ENCODE results near the gene IPMK. TPM values are rescaled to one million over a fixed set of nuclear protein-coding genes. Genes with fewer than 3 reads are reported as not detected.

Gene IPMK
- 5.7 TPM for total RNA-seq
- long read RNA-seq, full-length matches to known transcripts, result 6 of 6 reads
- long read RNA-seq, partial matches to known transcripts, result 0 of 6 reads
- long read RNA-seq, other reads (novel, unspliced or antisense), result 0 of 6 reads

DNA sequence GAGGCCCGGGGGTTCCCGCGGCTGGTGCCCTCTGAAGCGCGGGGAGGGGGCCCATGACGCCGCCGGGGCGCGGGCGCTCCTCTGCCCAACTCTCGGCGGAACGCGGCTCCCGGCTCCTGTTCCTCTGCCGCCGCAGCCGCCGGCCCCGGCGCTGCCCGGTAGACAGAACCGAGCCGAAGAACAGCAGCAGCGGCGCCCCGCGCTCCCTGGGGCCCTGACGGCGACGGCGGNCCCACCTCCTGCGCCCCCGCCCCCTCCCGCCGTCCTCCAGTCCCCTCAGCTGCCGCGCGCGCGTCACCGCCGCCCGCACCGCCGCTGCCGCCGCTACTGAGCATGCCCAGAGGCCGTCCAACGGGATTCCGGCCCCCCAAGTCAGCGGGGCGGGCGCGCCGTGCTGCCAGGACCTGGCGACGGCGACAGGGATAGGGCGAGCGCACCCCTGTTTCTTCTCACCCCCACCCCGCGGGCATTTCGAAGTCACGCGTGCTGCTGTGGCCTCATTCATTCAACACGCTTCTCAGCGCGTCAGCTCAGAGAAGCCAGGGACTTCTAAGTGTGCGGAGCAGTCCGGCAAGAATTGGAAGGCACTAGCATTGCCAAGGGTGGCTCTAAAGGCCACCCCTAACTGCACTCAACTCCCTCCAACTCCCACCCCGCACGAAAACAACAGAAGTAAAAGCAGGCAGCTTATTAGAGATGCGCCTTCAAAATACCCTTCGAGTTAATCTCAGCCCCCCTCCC is at the start of gene IPMK:
Gene IPMK, minus strand, starts transcription at position 182 of the 741 bp plus-strand sequence. CDS start 283 bp downstream, outside the sequence.
- H3K36me3 ChIP-seq, result no peaks in the 10 kb centered on the region
- H3K4me3 ChIP-seq, result peak within 1 kb of the TSS; percentile 85
- ATAC-seq (peak; percentile 91), DNase-seq (peak; percentile 99)
- intact Hi-C loops (cut with DNase I), result no loop called here
- TF ChIP-seq, protein P1, sequence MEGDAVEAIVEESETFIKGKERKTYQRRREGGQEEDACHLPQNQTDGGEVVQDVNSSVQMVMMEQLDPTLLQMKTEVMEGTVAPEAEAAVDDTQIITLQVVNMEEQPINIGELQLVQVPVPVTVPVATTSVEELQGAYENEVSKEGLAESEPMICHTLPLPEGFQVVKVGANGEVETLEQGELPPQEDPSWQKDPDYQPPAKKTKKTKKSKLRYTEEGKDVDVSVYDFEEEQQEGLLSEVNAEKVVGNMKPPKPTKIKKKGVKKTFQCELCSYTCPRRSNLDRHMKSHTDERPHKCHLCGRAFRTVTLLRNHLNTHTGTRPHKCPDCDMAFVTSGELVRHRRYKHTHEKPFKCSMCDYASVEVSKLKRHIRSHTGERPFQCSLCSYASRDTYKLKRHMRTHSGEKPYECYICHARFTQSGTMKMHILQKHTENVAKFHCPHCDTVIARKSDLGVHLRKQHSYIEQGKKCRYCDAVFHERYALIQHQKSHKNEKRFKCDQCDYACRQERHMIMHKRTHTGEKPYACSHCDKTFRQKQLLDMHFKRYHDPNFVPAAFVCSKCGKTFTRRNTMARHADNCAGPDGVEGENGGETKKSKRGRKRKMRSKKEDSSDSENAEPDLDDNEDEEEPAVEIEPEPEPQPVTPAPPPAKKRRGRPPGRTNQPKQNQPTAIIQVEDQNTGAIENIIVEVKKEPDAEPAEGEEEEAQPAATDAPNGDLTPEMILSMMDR (IDR thresholded peaks at IDR 0.05), result no peak
- H3K27ac ChIP-seq, result peak within 1 kb of the TSS; percentile 96
- H3K27me3 ChIP-seq, result no peaks in the 10 kb centered on the region
- peaks cover 29% of the 10 kb centered on the region for H3K4me1 ChIP-seq
- no peaks in the 10 kb centered on the region for H3K9me3 ChIP-seq

DNA sequence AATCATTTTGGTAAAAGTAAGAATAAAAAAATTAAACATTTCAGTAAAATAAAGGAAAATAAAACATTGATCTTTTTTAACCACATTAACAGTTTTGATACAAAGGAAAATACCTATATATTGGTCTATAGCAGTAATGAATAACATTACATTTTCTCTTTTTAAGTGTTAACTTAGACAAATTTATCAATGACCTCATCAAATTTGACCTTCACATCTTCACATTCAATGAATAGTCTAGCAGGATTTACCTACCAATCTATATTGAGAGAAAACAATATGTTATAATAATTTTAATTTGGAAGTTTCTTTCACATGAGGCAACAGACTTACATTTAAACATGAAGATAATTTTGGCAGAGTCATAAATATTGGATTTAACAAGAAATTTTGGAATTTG is 49.2 kb upstream of the IPMK start:
- no peak for ATAC-seq
- no peaks in the 10 kb centered on the region for H3K4me1 ChIP-seq
- TF ChIP-seq, protein P1 (IDR thresholded peaks at IDR 0.05), result no peak
- intact Hi-C loops (cut with DNase I), result no loop called here
- DNase-seq, result no peak
- no peaks in the 10 kb centered on the region for H3K36me3 ChIP-seq
- no peaks in the 10 kb centered on the region for H3K9me3 ChIP-seq
- no peaks in the 10 kb centered on the region for H3K27me3 ChIP-seq
- H3K4me3 ChIP-seq, result no peak overlapping the region
- H3K27ac ChIP-seq, result no peak overlapping the region

DNA sequence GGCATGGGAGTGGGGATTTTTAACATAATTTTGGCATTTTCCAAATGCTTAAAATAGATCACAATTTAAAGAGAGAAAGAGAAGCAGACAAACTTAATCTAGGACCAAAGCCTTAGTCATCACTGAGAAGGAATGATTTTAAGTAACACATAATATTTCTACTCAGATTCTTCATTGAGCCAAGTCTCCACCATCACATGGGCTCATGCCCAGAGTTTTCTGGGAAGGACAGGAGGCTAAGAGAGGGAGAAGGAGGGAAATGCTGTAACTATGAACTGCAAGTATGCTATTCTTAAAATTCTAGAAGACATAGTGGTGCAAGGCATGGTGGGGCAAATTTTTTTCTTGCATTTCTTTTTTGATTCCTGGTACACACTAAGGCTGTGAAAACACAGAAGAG is 43.3 kb upstream of the IPMK start:
- ATAC-seq (no peak), DNase-seq (no peak)
- H3K4me3 ChIP-seq, result no peak overlapping the region
- H3K27ac ChIP-seq, result no peak overlapping the region
- TF ChIP-seq, protein P1 (IDR thresholded peaks at IDR 0.05), result no peak
- no peaks in the 10 kb centered on the region for H3K36me3 ChIP-seq
- no peaks in the 10 kb centered on the region for H3K9me3 ChIP-seq
- intact Hi-C loops (cut with DNase I), result no loop called here
- H3K27me3 ChIP-seq, result peaks cover 3% of the 10 kb centered on the region
- no peaks in the 10 kb centered on the region for H3K4me1 ChIP-seq

DNA sequence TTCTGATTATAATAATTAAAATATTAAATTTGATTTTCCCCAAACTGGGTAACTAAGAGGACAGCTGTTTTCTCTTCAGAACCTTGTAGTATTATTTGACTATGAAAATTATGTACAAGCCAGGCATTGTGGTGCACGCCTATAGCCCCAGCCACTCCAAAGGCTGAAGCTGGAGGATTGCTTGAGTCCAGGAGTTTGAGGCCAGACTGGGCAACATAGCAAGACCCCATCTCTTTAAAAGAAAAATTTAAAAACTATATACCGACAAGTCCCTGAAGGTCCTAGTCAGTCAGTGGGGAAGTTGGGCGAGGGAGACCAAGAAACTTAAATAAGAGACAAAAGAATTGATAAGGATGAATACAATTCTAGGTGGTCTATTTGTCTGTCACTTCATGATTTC is 40.0 kb upstream of the IPMK start:
- no peaks in the 10 kb centered on the region for H3K36me3 ChIP-seq
- H3K9me3 ChIP-seq, result no peaks in the 10 kb centered on the region
- H3K4me1 ChIP-seq, result no peaks in the 10 kb centered on the region
- no peak overlapping the region for H3K27ac ChIP-seq
- H3K27me3 ChIP-seq, result peaks cover 9% of the 10 kb centered on the region
- DNase-seq, result no peak
- ATAC-seq, result no peak
- no peak overlapping the region for H3K4me3 ChIP-seq
- intact Hi-C loops (cut with DNase I), result no loop called here
- TF ChIP-seq, protein P1 (IDR thresholded peaks at IDR 0.05), result no peak

DNA sequence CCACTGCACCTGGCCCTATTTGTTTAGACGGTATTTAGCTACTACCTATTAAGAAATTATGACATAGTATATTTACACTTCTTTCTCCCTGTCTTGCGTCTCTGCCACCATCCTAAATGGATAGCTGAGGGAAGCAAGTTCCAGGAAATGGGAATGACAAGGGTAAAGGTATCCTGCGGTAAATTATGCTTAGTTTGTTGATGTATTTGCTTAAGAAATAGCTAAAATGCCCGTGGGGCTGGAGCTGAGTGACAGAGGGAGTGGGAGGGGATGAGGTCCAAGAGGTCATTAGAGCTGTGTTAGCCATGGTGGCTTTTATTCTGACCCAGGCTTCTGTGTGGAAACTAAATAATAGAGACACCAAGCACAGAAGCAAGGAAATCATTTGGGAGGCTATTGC is 38.1 kb upstream of the IPMK start:
- H3K9me3 ChIP-seq, result no peaks in the 10 kb centered on the region
- intact Hi-C loops (cut with DNase I), result no loop called here
- H3K36me3 ChIP-seq, result no peaks in the 10 kb centered on the region
- ATAC-seq (no peak), DNase-seq (no peak)
- TF ChIP-seq, protein P1 (IDR thresholded peaks at IDR 0.05), result no peak
- no peak overlapping the region for H3K27ac ChIP-seq
- peaks cover 9% of the 10 kb centered on the region for H3K27me3 ChIP-seq
- H3K4me3 ChIP-seq, result no peak overlapping the region
- H3K4me1 ChIP-seq, result no peaks in the 10 kb centered on the region
